HG03060 (cell line): ENCODE measurements around the gene CPXM1.

Experiments used
- ATAC-seq: cut with Tn5 transposase; IDR thresholded peaks from one replicate; pipeline ENCODE4 v1.9.1; 2021; ENCODE audit warnings: low read depth, moderate number of reproducible peaks; ENCODE audit not compliant: unreplicated experiment

Gene CPXM1

GRCh38 chr20:2751347-2751877 lies 49.0 kb downstream of the CPXM1 start:
- no peak for ATAC-seq

- ATAC-seq: no peak
These were observed 49.8 kb downstream of the CPXM1 start for GRCh38 chr20:2750491-2751251.

GRCh38 chr20:2749951-2750490 lies 50.4 kb downstream of the CPXM1 start:
- no peak for ATAC-seq

GRCh38 chr20:2749343-2749950 lies 51.0 kb downstream of the CPXM1 start:
- ATAC-seq: no peak

GRCh38 chr20:2748551-2749342 lies 51.7 kb downstream of the CPXM1 start:
- no peak for ATAC-seq

GRCh38 chr20:2747676-2748235 lies 52.7 kb downstream of the CPXM1 start:
- no peak for ATAC-seq

- no peak for ATAC-seq
These were observed 53.7 kb downstream of the CPXM1 start for GRCh38 chr20:2746636-2747265.

- no peak for ATAC-seq
These were observed 54.3 kb downstream of the CPXM1 start for GRCh38 chr20:2745936-2746635.

- ATAC-seq: no peak
These were observed 55.1 kb downstream of the CPXM1 start for GRCh38 chr20:2745060-2745910.
